Mesenchymal stem cell (in vitro differentiated cells and primary cell): ENCODE results near the gene GOLGA3.
A peak's percentile ranks its signal among the peaks of the same experiment; 100 is the strongest.
"Not testable (repeated sequence)": the region's sequence is repeated elsewhere in the genome, so short reads cannot be mapped to it uniquely, and the experiment has no call there.

Experiments used
- DNase-seq: peaks from one replicate; pipeline ENCODE4 v3.0.0-alpha.2; 2013
- H2AFZ ChIP-seq: one replicate; pipeline ENCODE4 v1.6.1; 2013; ENCODE audit warnings: low read depth, mild to moderate bottlenecking, control low read depth, inconsistent platforms, low read length, moderate library complexity
- H2AK5ac ChIP-seq: 2 replicates; pipeline ENCODE4 v1.6.1; 2013; ENCODE audit warnings: low read length, moderate library complexity, mild to moderate bottlenecking, inconsistent platforms; ENCODE audit not compliant: severe bottlenecking
- H2BK120ac ChIP-seq: one replicate; pipeline ENCODE4 v1.6.1; 2013; ENCODE audit warnings: low read depth, mild to moderate bottlenecking, inconsistent platforms, low read length, moderate library complexity
- H2BK12ac ChIP-seq, 2 experiments: one replicate each; pipeline ENCODE4 v1.6.1; 2013; ENCODE audit warnings: inconsistent platforms in 2 of 2, low read length in 2 of 2, mild to moderate bottlenecking in 2 of 2, moderate library complexity in 2 of 2, control low read depth in 1 of 2
- H2BK15ac ChIP-seq: one replicate; pipeline ENCODE4 v1.6.1; 2013; ENCODE audit warnings: mild to moderate bottlenecking, low read depth, inconsistent platforms; ENCODE audit not compliant: poor library complexity, severe bottlenecking
- H2BK5ac ChIP-seq: 2 replicates; pipeline ENCODE4 v1.6.1; 2013; ENCODE audit warnings: low read depth, mild to moderate bottlenecking, low read length, control low read depth, inconsistent platforms; ENCODE audit not compliant: poor library complexity, severe bottlenecking
- H3K14ac ChIP-seq, 2 experiments: one replicate each; pipeline ENCODE4 v1.6.1; 2013; ENCODE audit warnings: inconsistent platforms in 2 of 2, low read length in 2 of 2, control low read depth in 1 of 2, mild to moderate bottlenecking in 1 of 2, moderate library complexity in 1 of 2
- H3K18ac ChIP-seq, 2 experiments: one replicate each; pipeline ENCODE4 v1.6.1; 2013; ENCODE audit warnings: inconsistent platforms in 2 of 2, low read length in 2 of 2, control low read depth in 1 of 2, low read depth in 1 of 2, mild to moderate bottlenecking in 1 of 2
- H3K23ac ChIP-seq, 2 experiments: one replicate each; pipeline ENCODE4 v1.6.1; 2013; ENCODE audit warnings: inconsistent platforms in 2 of 2, low read length in 2 of 2, mild to moderate bottlenecking in 2 of 2, moderate library complexity in 2 of 2, control low read depth in 1 of 2
- H3K27ac ChIP-seq: 2 replicates; pipeline ENCODE4 v1.5.1; 2013; ENCODE audit warnings: mild to moderate bottlenecking, moderate library complexity, low read length, control low read depth, inconsistent platforms; ENCODE audit not compliant: poor library complexity, severe bottlenecking
- H3K27me3 ChIP-seq, 2 experiments: 2 replicates each; pipeline versions ENCODE4 v1.6.1 to v1.7.0; 2013; ENCODE audit warnings: low read length in 2 of 2, mild to moderate bottlenecking in 2 of 2, moderate library complexity in 2 of 2, control low read depth in 1 of 2, inconsistent platforms in 1 of 2; ENCODE audit not compliant: control insufficient read depth in 1 of 2, insufficient read depth in 1 of 2
- H3K36me3 ChIP-seq, 2 experiments: 2 replicates each; pipeline versions ENCODE4 v1.6.1 to v1.7.0; 2013; ENCODE audit warnings: low read length in 2 of 2, control low read depth in 1 of 2, inconsistent platforms in 1 of 2, low read depth in 1 of 2, mild to moderate bottlenecking in 1 of 2; ENCODE audit not compliant: insufficient read depth in 2 of 2, control insufficient read depth in 1 of 2
- H3K4ac ChIP-seq, 2 experiments: one replicate each; pipeline ENCODE4 v1.6.1; 2013; ENCODE audit warnings: inconsistent platforms in 2 of 2, low read length in 2 of 2, mild to moderate bottlenecking in 2 of 2, moderate library complexity in 2 of 2, control low read depth in 1 of 2, low read depth in 1 of 2
- H3K4me1 ChIP-seq: 2 replicates; pipeline ENCODE4 v1.6.1; 2013; ENCODE audit warnings: low read depth, low read length, control low read depth; ENCODE audit not compliant: control insufficient read depth, insufficient read depth
- H3K4me2 ChIP-seq: 2 replicates; pipeline ENCODE4 v1.6.1; 2013; ENCODE audit warnings: low read length, mild to moderate bottlenecking, inconsistent platforms; ENCODE audit not compliant: poor library complexity, severe bottlenecking
- H3K4me3 ChIP-seq, 2 experiments: 2 replicates each; pipeline versions ENCODE4 v1.5.1 to v1.7.0; 2013; ENCODE audit warnings: low read length in 2 of 2, mild to moderate bottlenecking in 2 of 2, control low read depth in 1 of 2, low read depth in 1 of 2; ENCODE audit not compliant: insufficient read depth in 1 of 2
- H3K79me1 ChIP-seq: replicated peaks from 2 replicates; pipeline ENCODE4 v1.6.1; 2013; ENCODE audit warnings: mild to moderate bottlenecking, control low read depth, low read length, inconsistent platforms; ENCODE audit not compliant: poor library complexity, severe bottlenecking
- H3K9ac ChIP-seq: 2 replicates; pipeline ENCODE4 v1.7.0; 2013; ENCODE audit warnings: mild to moderate bottlenecking, low read length, moderate library complexity
- H3K9me3 ChIP-seq: 2 replicates; pipeline ENCODE4 v1.7.0; 2013; ENCODE audit warnings: mild to moderate bottlenecking, low read length; ENCODE audit not compliant: control insufficient read depth
- H4K8ac ChIP-seq: one replicate; pipeline ENCODE4 v1.6.1; 2013; ENCODE audit warnings: inconsistent platforms, mild to moderate bottlenecking, low read length, moderate library complexity
- H4K91ac ChIP-seq: one replicate; pipeline ENCODE4 v1.6.1; 2013; ENCODE audit warnings: mild to moderate bottlenecking, low read length, inconsistent platforms
- WGBS: methylation state at CpG from one replicate; pipeline ENCODE4 v1.1.7; 2013; ENCODE audit warnings: mixed read lengths; 5-methylcytosine and 5-hydroxymethylcytosine counted together

The GOLGA3 gene

DNA sequence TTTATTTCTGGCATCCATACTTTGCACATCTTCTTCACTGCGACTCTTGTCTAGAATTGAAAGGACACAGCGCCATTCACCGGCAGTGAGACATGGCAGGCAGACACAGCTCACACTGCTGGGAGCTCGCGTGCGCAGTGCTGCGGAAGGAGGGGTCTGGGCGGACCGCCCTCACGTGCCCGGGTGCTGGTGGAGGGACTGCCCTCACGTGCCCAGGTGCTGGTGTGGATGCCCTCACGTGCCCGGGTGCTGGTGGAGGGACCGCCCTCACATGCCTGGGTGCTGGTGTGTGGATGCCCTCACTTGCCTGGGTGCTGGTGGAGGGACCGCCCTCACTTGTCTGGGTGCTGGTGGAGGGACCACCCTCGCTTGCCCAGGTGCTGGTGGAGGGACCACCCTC, 27.9 kb upstream of the GOLGA3 start:
- WGBS = 96% methylated on average over 17 of the region's 17 CpGs
- H3K4me3 ChIP-seq = no peak overlapping the region

DNA sequence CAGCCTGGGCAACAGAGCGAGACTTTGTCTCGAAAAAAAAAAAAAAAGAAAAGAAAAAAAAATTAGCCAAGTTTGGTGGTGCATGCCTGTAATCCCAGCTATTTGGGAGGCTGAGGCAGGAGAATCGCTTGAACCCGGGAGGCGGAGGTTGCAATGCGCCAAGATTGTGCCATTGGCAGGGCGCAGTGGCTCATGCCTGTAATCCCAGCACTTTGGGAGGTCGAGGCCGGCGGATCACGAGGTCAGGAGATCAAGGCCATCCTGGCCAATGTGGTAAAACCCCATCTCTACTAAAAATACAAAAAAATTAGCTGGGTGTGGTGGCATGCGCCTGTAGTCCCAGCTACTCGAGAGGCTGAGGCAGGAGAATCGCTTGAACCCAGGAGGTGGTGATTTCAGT, 26.5 kb upstream of the GOLGA3 start:
- Histone ChIP-seq H3K79me1 (peaks cover 37% of the 10 kb centered on the region), H3K36me3 (peaks cover 84 to 92% of the 10 kb centered on the region in 2 experiments)
- not testable (repeated sequence) for H3K9ac ChIP-seq, H2BK15ac ChIP-seq, H4K8ac ChIP-seq, H2BK12ac ChIP-seq, H3K14ac ChIP-seq, H3K4me3 ChIP-seq, H3K23ac ChIP-seq, H3K18ac ChIP-seq, H3K4me1 ChIP-seq, H4K91ac ChIP-seq, H2BK5ac ChIP-seq, H3K4ac ChIP-seq, H2AFZ ChIP-seq, H3K27ac ChIP-seq, DNase-seq, H2AK5ac ChIP-seq, H3K27me3 ChIP-seq, H2BK120ac ChIP-seq, H3K9me3 ChIP-seq, H3K4me2 ChIP-seq
- WGBS = 98% methylated on average over 9 of the region's 14 CpGs

More for the DNA sequence above, 27.9 kb upstream of the GOLGA3 start:
- H2BK12ac ChIP-seq = no peak overlapping the region
- DNase-seq = no peak
- no peak overlapping the region for H2BK5ac ChIP-seq
- peaks cover 83 to 92% of the 10 kb centered on the region in 2 experiments for H3K36me3 ChIP-seq
- no peak overlapping the region for H4K91ac ChIP-seq
- H3K27ac ChIP-seq = no peak overlapping the region
- H2AK5ac ChIP-seq = no peak overlapping the region
- no peak overlapping the region for H3K14ac ChIP-seq
- H3K9ac ChIP-seq = no peak overlapping the region
- no peak overlapping the region for H2BK15ac ChIP-seq
- no peak overlapping the region for H3K4ac ChIP-seq
- no peak overlapping the region for H3K4me2 ChIP-seq
- H2AFZ ChIP-seq = no peak overlapping the region
- H3K9me3 ChIP-seq = no peaks in the 10 kb centered on the region
- no peaks in the 10 kb centered on the region for H3K27me3 ChIP-seq
- no peak overlapping the region for H3K18ac ChIP-seq
- H3K4me1 ChIP-seq = peaks cover 3% of the 10 kb centered on the region
- H4K8ac ChIP-seq = no peak overlapping the region
- no peak overlapping the region for H2BK120ac ChIP-seq
- peaks cover 39% of the 10 kb centered on the region for H3K79me1 ChIP-seq
- no peak overlapping the region for H3K23ac ChIP-seq

DNA sequence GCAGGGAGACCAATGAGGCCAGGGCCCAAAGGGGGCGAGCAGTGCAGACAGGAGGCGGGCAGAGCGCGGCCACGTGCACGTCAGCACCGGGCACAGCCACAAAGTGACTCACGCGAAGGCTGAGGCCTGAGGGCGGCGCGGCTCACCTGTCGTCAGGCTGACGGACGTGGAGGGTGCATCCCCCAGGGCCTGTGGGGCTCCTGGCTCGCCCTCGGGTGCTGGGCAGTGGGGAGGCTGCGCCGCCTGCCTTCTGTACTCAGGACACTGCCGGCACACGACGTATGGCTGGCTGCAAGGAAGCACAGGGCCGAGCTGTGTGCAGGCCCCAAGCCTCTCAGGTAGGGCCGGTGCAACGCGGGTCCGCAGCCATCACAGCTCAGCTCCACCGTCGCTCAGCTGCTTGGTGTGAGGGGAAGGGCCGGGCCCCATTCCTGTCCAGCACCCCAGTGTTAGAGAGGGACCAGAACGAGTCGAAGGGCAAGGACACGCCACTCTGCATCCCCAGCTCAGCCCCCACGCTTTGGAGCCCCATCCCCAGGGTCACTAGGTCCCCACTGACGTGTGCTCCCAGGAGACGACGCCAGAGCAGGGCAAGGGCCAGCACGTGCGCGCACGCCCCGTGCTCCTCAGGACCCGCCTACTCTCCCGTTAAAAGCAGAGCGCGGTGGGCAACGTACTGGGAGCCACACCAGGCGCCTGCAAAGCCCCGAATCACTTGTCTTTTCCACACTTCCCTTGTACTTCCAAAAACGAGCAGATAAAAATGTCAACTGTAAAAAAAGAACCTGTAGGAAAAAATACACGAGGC, 24.8 kb upstream of the GOLGA3 start:
- Histone ChIP-seq H3K18ac (no peak overlapping the region), H3K27ac (no peak overlapping the region), H2BK12ac (no peak overlapping the region), H3K14ac (no peak overlapping the region), H3K36me3 (peaks cover 85 to 88% of the 10 kb centered on the region in 2 experiments), H3K4ac (no peak overlapping the region), H3K23ac (no peak overlapping the region), H3K4me3 (no peak overlapping the region), H2BK120ac (no peak overlapping the region), H3K79me1 (peaks cover 41% of the 10 kb centered on the region), H2BK5ac (no peak overlapping the region), H2AFZ (no peak overlapping the region), H3K9me3 (no peaks in the 10 kb centered on the region), H2AK5ac (no peak overlapping the region), H3K27me3 (no peaks in the 10 kb centered on the region), H4K8ac (no peak overlapping the region), H3K4me2 (no peak overlapping the region), H3K4me1 (peaks cover 3% of the 10 kb centered on the region), H3K9ac (no peak overlapping the region), H4K91ac (peak overlapping the region; percentile 20), H2BK15ac (no peak overlapping the region)
- DNase-seq = no peak
- 97% methylated on average over 51 of the region's 51 CpGs for WGBS

DNA sequence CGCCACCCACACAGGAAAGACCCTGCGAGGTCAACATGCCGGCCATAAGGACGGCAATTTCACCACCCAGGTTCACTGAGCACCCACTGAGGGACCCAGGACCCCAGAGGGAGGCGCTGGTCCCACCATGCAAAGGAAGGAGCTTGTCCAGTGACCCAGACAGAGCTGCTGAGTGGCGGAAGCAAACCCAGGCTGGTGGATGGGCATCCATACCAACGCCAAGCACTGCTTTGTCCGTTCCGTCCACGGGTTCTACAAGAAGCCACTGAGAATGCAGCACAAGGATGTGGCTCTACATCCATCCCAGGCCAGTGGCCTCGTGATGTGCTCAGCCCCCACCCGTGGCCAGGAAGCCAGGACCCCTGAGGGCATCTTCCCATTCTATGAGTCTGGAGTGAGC, 23.8 kb upstream of the GOLGA3 start:
- Histone ChIP-seq H2BK120ac (no peak overlapping the region), H3K79me1 (peaks cover 45% of the 10 kb centered on the region), H3K23ac (no peak overlapping the region), H3K4me2 (no peak overlapping the region), H2BK15ac (no peak overlapping the region), H3K9me3 (no peaks in the 10 kb centered on the region), H3K14ac (no peak overlapping the region), H3K4me3 (no peak overlapping the region), H2AFZ (no peak overlapping the region), H3K27me3 (no peaks in the 10 kb centered on the region), H3K36me3 (peaks cover 85 to 88% of the 10 kb centered on the region in 2 experiments), H2AK5ac (no peak overlapping the region), H4K8ac (no peak overlapping the region), H2BK12ac (no peak overlapping the region), H3K4me1 (peaks cover 3% of the 10 kb centered on the region), H3K18ac (no peak overlapping the region), H3K9ac (no peak overlapping the region), H3K27ac (no peak overlapping the region), H2BK5ac (no peak overlapping the region), H4K91ac (no peak overlapping the region), H3K4ac (no peak overlapping the region)
- no peak for DNase-seq
- 97% methylated on average over 12 of the region's 12 CpGs for WGBS
